Measurements from ENCODE around the gene PFKP. TPM values are rescaled to one million over a fixed set of nuclear protein-coding genes. Genes with fewer than 3 reads are reported as not detected.

The PFKP gene
- total and polyA plus RNA-seq, 2 experiments from 2014 or later = 639 to 781 TPM

DNA sequence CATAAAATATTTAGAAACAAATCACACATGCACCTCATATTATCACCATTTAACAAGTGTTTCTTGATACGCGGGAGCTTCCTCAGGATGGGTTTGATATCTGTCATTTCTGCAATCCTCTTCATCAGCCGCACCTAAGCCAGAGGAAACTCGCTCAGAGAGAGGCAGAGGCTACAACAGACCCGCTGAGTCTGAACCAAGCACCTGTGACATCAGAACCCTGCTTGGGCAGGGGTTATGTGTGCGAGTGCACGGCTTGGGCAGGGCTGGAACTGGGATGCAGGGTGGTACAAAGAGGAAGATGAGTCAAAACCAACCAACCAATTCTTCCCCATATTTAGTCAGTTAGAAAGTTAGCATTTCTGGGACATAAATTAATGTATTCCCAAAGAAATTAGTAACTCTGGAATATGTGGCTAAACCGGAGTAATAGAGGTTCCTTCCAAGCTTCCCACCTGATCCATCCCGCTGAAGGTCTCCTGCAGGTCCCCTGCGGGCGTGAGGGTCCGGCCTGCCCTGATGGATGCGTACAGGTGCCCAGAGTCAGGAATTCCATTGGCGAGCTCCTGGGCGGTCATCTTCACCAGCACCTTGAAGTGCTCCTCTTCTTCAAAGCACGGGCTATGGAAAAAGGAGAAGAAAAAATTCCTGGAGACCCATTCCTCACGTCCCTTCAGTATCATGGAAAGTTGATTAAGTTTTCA, 79.9 kb downstream of the PFKP start:
- H3K27me3 ChIP-seq = no peaks in the 10 kb centered on the region
- H3K9me3 ChIP-seq (ENCODE audit: low read depth) = no peaks in the 10 kb centered on the region
- no peak overlapping the region for H3K27ac ChIP-seq
- TF ChIP-seq, protein P1, sequence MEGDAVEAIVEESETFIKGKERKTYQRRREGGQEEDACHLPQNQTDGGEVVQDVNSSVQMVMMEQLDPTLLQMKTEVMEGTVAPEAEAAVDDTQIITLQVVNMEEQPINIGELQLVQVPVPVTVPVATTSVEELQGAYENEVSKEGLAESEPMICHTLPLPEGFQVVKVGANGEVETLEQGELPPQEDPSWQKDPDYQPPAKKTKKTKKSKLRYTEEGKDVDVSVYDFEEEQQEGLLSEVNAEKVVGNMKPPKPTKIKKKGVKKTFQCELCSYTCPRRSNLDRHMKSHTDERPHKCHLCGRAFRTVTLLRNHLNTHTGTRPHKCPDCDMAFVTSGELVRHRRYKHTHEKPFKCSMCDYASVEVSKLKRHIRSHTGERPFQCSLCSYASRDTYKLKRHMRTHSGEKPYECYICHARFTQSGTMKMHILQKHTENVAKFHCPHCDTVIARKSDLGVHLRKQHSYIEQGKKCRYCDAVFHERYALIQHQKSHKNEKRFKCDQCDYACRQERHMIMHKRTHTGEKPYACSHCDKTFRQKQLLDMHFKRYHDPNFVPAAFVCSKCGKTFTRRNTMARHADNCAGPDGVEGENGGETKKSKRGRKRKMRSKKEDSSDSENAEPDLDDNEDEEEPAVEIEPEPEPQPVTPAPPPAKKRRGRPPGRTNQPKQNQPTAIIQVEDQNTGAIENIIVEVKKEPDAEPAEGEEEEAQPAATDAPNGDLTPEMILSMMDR (IDR thresholded peaks at IDR 0.05; ENCODE audit: low read depth, low read length) = no peak
- peaks cover 75% of the 10 kb centered on the region for H3K36me3 ChIP-seq
- DNase-seq (ENCODE audit: low read depth in 1 of 2, low spot score in 1 of 2) = no peak
- no peaks in the 10 kb centered on the region for H3K4me1 ChIP-seq (ENCODE audit: low read depth)
- no peak overlapping the region for H3K4me3 ChIP-seq

DNA sequence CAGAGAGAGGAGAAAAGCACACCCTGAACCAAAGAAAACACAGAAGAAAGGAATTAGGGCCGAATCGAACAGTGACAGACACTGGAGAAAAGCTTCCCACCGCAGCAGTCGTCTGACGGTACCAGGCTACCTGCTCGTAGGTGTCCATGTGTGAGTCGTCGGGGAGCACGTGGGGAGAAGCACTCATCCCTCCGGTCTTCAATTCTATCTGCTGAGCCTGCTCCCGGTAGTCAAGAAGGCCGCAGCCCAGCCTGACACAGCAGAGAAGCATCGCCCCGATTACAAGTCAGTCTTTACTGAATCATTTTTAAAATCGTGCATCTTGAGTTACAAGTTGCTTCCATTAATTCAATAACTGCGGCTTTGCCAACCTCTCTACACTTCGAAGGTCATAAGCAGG, 80.7 kb downstream of the PFKP start:
- peaks cover 71% of the 10 kb centered on the region for H3K36me3 ChIP-seq
- H3K4me3 ChIP-seq = no peak overlapping the region
- no peak overlapping the region for H3K27ac ChIP-seq
- TF ChIP-seq, protein P1 (IDR thresholded peaks at IDR 0.05; ENCODE audit: low read depth, low read length) = no peak
- H3K9me3 ChIP-seq (ENCODE audit: low read depth) = no peaks in the 10 kb centered on the region
- no peak for DNase-seq (ENCODE audit: low read depth in 1 of 2, low spot score in 1 of 2)
- no peaks in the 10 kb centered on the region for H3K27me3 ChIP-seq
- no peaks in the 10 kb centered on the region for H3K4me1 ChIP-seq (ENCODE audit: low read depth)

GRCh38 chr10:3148994-3149393, 81.6 kb downstream of the PFKP start:
- H3K36me3 ChIP-seq = peaks cover 70% of the 10 kb centered on the region
- TF ChIP-seq, protein P1 (IDR thresholded peaks at IDR 0.05; ENCODE audit: low read depth, low read length) = no peak

GRCh38 chr10:3149918-3150317, 82.6 kb downstream of the PFKP start:
- Histone ChIP-seq H3K4me1 (ENCODE audit: low read depth) (no peaks in the 10 kb centered on the region), H3K36me3 (peaks cover 70% of the 10 kb centered on the region), H3K27ac (no peak overlapping the region), H3K9me3 (ENCODE audit: low read depth) (no peaks in the 10 kb centered on the region), H3K4me3 (no peak overlapping the region), H3K27me3 (no peaks in the 10 kb centered on the region)
- TF ChIP-seq, protein P1 (IDR thresholded peaks at IDR 0.05; ENCODE audit: low read depth, low read length) = no peak
- DNase-seq (ENCODE audit: low read depth in 1 of 2, low spot score in 1 of 2) = no peak

More at GRCh38 chr10:3148994-3149393, 81.6 kb downstream of the PFKP start:
- no peaks in the 10 kb centered on the region for H3K9me3 ChIP-seq (ENCODE audit: low read depth)
- DNase-seq (ENCODE audit: low read depth in 1 of 2, low spot score in 1 of 2) = no peak
- no peaks in the 10 kb centered on the region for H3K27me3 ChIP-seq
- H3K4me3 ChIP-seq = no peak overlapping the region
- no peak overlapping the region for H3K27ac ChIP-seq
- H3K4me1 ChIP-seq (ENCODE audit: low read depth) = no peaks in the 10 kb centered on the region

DNA sequence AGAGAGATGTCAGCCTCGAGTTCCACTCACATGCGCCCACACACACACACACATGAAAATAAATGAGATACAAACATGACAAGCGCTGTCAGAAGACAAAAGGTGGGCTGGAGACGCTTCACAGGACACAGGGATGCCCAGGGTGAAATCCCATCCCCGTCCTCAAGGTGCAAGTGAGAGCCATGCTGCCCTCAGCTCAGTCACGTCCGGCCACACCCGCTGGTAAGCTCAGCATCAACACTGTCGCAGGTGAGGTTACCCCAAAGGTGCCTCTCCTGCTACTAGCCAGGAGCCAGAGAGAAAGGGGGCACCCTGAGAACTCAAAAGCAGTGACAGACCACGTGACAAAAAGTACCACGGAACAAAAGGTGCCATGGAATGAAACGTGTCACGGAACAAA, 83.0 kb downstream of the PFKP start:
- H3K4me1 ChIP-seq (ENCODE audit: low read depth) = no peaks in the 10 kb centered on the region
- no peak overlapping the region for H3K4me3 ChIP-seq
- no peaks in the 10 kb centered on the region for H3K27me3 ChIP-seq
- no peak for DNase-seq (ENCODE audit: low read depth in 1 of 2, low spot score in 1 of 2)
- TF ChIP-seq, protein P1 (IDR thresholded peaks at IDR 0.05; ENCODE audit: low read depth, low read length) = no peak
- peaks cover 70% of the 10 kb centered on the region for H3K36me3 ChIP-seq
- no peaks in the 10 kb centered on the region for H3K9me3 ChIP-seq (ENCODE audit: low read depth)
- no peak overlapping the region for H3K27ac ChIP-seq

Measured in cardiac muscle cell (in vitro differentiated cells and primary cell).